Muscle layer of duodenum (tissue), 2 donors: ENCODE results near the gene ZNF331.

Experiments used
- H3K27ac ChIP-seq: one replicate; pipeline ENCODE4 v1.7.0; 2013; ENCODE audit warnings: mild to moderate bottlenecking, low read length
- H3K27me3 ChIP-seq: one replicate; pipeline ENCODE4 v1.7.0; 2013; ENCODE audit warnings: low read depth, mild to moderate bottlenecking, control low read depth, low read length
- H3K36me3 ChIP-seq, 2 donors: one replicate each; pipeline ENCODE4 v1.7.0; 2013; ENCODE audit warnings: low read length in 2 of 2, control low read depth in 1 of 2, mild to moderate bottlenecking in 1 of 2; ENCODE audit not compliant: insufficient read depth in 2 of 2, control insufficient read depth in 1 of 2
- H3K4me1 ChIP-seq, 2 donors: one replicate each; pipeline ENCODE4 v1.7.0; 2013; ENCODE audit warnings: low read length in 2 of 2, mild to moderate bottlenecking in 2 of 2, control low read depth in 1 of 2, moderate library complexity in 1 of 2; ENCODE audit not compliant: insufficient read depth in 2 of 2, control insufficient read depth in 1 of 2
- H3K4me3 ChIP-seq, 2 donors: one replicate each; pipeline ENCODE4 v1.7.0; 2013; ENCODE audit warnings: low read length in 2 of 2, low read depth in 1 of 2, mild to moderate bottlenecking in 1 of 2
- H3K9me3 ChIP-seq, 2 donors: one replicate each; pipeline ENCODE4 v1.7.0; 2013; ENCODE audit warnings: low read length in 2 of 2, control low read depth in 1 of 2, mild to moderate bottlenecking in 1 of 2; ENCODE audit not compliant: control insufficient read depth in 1 of 2
- donor health status: healthy.

ZNF331 gene

GRCh38 chr19:53579518-53579917, 41.6 kb downstream of the ZNF331 start:
- Histone ChIP-seq H3K27me3 (no peaks in the 10 kb centered on the region), H3K27ac (no peak overlapping the region), H3K9me3 (peaks cover 20 to 21% of the 10 kb centered on the region in 2 donors), H3K4me3 (no peak overlapping the region), H3K36me3 (peaks cover 20 to 39% of the 10 kb centered on the region in 2 donors), H3K4me1 (no peaks in the 10 kb centered on the region)

- Histone ChIP-seq H3K36me3 (peaks cover 19 to 27% of the 10 kb centered on the region in 2 donors), H3K4me3 (no peak overlapping the region), H3K27ac (no peak overlapping the region), H3K4me1 (no peaks in the 10 kb centered on the region), H3K27me3 (no peaks in the 10 kb centered on the region), H3K9me3 (peaks cover 18 to 21% of the 10 kb centered on the region in 2 donors)
Observed at GRCh38 chr19:53580871-53581835, 43.2 kb downstream of the ZNF331 start.

DNA sequence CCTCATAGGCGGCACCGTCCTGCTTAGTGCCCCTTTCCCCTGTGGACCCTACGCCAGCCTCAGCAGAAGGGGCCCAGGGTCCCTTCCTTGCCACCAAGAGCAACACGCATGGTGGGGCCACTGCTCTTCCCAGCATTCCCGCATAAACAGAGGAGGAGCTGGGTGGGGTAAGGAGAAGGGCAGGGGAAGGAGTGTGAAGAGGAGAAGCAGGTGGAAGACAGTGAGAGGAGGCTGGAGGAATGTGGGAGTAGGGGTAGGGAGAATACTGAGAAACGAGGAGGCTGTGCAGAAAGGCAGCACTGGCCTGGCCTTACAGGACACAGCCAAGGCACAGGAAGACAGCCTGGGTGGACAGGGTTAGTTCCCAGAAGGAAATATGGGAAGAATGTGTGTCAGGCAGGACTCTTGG, 43.9 kb downstream of the ZNF331 start:
- H3K9me3 ChIP-seq, result peaks cover 11 to 16% of the 10 kb centered on the region in 2 donors
- H3K4me3 ChIP-seq, result no peak overlapping the region
- H3K36me3 ChIP-seq, result peaks cover 13 to 20% of the 10 kb centered on the region in 2 donors
- no peaks in the 10 kb centered on the region for H3K4me1 ChIP-seq
- no peak overlapping the region for H3K27ac ChIP-seq
- no peaks in the 10 kb centered on the region for H3K27me3 ChIP-seq

- peaks cover under 1 to 7% of the 10 kb centered on the region in 2 donors for H3K36me3 ChIP-seq
- H3K4me1 ChIP-seq, result no peaks in the 10 kb centered on the region
- peaks cover 0 to 4% of the 10 kb centered on the region in 2 donors for H3K9me3 ChIP-seq
- no peaks in the 10 kb centered on the region for H3K27me3 ChIP-seq
- H3K27ac ChIP-seq, result no peak overlapping the region
- H3K4me3 ChIP-seq, result no peak overlapping the region
Observed at GRCh38 chr19:53583181-53583580, 45.2 kb downstream of the ZNF331 start.

DNA sequence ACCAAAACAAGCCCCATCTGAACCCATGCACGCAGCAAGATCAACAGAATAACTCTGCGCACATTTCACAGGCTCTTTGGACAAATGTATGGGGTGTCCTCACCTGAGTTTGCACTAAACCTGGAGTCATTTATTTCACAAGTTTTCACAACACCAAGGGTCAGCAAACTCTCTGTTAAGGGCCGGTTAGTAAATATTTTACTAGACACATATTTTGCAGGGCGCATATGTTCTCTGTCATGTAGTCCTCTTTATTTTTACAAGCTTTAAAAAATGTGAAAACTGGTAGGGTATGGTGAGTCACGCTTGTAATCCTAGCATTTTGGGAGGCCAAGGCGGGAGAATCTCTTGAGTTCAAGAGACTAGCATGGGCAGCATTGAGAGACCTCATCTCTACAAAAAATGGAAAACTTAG, 48.3 kb downstream of the ZNF331 start:
- H3K27me3 ChIP-seq, result no peaks in the 10 kb centered on the region
- H3K36me3 ChIP-seq, result no peaks in the 10 kb centered on the region
- no peak overlapping the region for H3K27ac ChIP-seq
- no peaks in the 10 kb centered on the region for H3K4me1 ChIP-seq
- no peak overlapping the region for H3K4me3 ChIP-seq
- H3K9me3 ChIP-seq, result peaks cover 0 to under 1% of the 10 kb centered on the region in 2 donors

DNA sequence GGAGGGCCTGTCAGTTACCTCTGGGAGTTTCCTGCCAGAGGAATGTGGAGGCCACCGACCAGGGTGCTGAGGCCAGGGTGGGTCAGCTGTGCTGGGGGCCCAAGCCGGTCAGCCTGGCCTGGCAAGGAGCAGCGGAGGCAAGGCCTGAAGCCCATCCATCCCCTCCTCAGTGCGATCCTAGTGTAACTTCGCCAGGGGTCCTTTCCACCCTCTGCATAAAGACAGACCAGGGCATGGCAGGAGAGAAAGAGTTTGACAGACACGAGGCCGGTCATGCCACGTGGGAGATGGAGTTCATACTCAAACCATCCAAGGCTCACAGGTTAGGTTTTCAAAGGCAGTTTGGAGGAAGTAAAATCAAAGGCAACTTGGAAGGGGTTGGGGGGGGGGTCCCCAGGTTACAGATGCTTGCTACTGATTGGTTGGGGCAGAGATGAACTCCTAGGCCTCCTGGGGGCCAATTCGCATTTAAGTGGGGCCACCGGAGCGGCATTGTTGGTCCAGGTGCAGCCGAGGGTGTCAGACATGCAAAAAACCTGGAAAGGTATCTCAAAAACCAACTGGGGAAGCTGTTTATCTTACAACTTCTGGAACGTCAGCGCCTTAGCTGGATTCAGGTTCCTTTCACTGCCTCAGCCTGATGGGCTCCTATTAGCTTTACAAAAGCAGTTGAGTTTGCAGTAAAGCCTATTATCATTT, 57.0 kb downstream of the ZNF331 start:
- no peak overlapping the region for H3K27ac ChIP-seq
- H3K4me3 ChIP-seq, result no peak overlapping the region
- H3K9me3 ChIP-seq, result no peaks in the 10 kb centered on the region
- H3K36me3 ChIP-seq, result no peaks in the 10 kb centered on the region
- H3K27me3 ChIP-seq, result no peaks in the 10 kb centered on the region
- H3K4me1 ChIP-seq, result no peaks in the 10 kb centered on the region

GRCh38 chr19:53595510-53595867, 57.5 kb downstream of the ZNF331 start:
- Histone ChIP-seq H3K9me3 (no peaks in the 10 kb centered on the region), H3K27ac (no peak overlapping the region), H3K36me3 (no peaks in the 10 kb centered on the region), H3K4me1 (no peaks in the 10 kb centered on the region), H3K4me3 (no peak overlapping the region), H3K27me3 (no peaks in the 10 kb centered on the region)

DNA sequence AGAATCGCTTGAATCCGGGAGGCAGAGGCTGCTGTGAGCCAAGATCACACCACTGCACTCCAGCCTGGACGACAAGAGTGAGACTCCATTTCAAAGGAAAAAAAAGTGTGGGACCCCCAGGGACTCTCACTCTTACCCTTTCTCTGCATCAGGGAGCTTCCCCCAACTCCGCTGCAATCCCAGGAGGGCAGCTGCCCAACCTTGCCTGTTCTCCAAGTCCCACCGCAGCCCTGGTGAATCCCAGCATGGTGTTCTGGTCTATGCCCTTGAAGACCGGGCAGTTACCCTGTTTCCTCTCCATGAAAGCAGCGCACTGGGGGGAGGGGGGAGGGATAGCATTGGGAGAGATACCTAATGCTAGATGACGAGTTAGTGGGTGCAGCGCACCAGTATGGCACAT, 58.1 kb downstream of the ZNF331 start:
- Histone ChIP-seq H3K4me1 (no peaks in the 10 kb centered on the region), H3K27ac (no peak overlapping the region), H3K27me3 (no peaks in the 10 kb centered on the region), H3K4me3 (no peak overlapping the region), H3K36me3 (no peaks in the 10 kb centered on the region), H3K9me3 (no peaks in the 10 kb centered on the region)

GRCh38 chr19:53597023-53597422, 59.1 kb downstream of the ZNF331 start:
- Histone ChIP-seq H3K4me3 (no peak overlapping the region), H3K4me1 (no peaks in the 10 kb centered on the region), H3K27me3 (no peaks in the 10 kb centered on the region), H3K9me3 (no peaks in the 10 kb centered on the region), H3K27ac (no peak overlapping the region), H3K36me3 (no peaks in the 10 kb centered on the region)

DNA sequence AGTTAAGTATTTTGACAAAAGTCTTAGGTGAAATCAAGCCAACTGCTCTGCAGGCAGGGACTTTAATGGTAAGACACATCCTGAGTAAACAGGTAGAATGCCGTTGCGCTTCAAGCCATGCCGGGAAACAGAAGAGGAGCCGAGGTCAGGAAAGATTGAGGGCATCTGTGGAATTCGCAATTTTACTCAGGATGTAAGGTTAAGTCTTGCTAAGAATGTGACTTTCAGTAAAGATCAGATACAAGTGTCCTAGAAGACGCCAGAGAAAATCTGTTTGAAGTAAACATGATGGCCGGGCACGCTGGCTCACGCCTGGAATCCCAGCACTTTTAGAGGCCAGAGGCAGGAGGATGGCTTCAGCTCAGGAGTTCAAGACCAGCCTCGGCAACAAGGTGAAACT, 60.4 kb downstream of the ZNF331 start:
- Histone ChIP-seq H3K4me1 (no peaks in the 10 kb centered on the region), H3K27me3 (no peaks in the 10 kb centered on the region), H3K4me3 (no peak overlapping the region), H3K36me3 (no peaks in the 10 kb centered on the region), H3K27ac (no peak overlapping the region), H3K9me3 (no peaks in the 10 kb centered on the region)

DNA sequence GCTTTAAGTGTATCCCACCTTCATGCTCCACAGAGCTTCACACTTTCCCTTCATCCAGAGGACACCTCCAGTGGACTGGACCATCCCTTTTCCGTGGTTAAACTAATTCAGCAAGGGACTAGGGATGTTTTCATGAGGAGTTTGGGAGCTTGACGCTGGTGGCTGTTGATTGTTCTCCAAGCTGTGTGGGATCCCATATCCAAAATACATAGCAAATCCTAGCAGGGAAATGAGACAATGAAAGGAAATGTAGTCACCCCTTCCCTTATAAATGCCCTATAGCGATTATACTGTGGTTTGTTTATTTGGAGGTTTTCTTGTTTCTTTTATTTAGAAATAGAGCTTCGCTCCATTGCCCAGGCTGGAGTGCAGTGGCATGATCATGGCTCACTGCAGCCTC, 62.3 kb downstream of the ZNF331 start:
- Histone ChIP-seq H3K27ac (no peak overlapping the region), H3K4me3 (no peak overlapping the region), H3K4me1 (no peaks in the 10 kb centered on the region), H3K9me3 (no peaks in the 10 kb centered on the region), H3K27me3 (no peaks in the 10 kb centered on the region), H3K36me3 (no peaks in the 10 kb centered on the region)
